K562 (cell line): ENCODE results near the gene DIPK1B. TPM values are rescaled to one million over a fixed set of nuclear protein-coding genes. Genes with fewer than 3 reads are reported as not detected.

Experiments
- CBFA2T2 ChIP-seq: fragments of 450-650 bp; conservative IDR thresholded peaks from 2 replicates; pipeline ENCODE4 v1.6.1; 2017; ENCODE audit warnings: mild to moderate bottlenecking
- CBX1 ChIP-seq: sonication (generic); IDR thresholded peaks from 2 replicates; pipeline ENCODE4 v1.6.1; 2016; ENCODE audit warnings: antibody characterized with exemption, low read depth, mild to moderate bottlenecking
- EGR1 ChIP-seq: fragments of 450-650 bp; conservative IDR thresholded peaks from 2 replicates; pipeline ENCODE4 v1.6.1; 2017; ENCODE audit warnings: mild to moderate bottlenecking
- HMG20B ChIP-seq: fragments of 250-450 bp; sonication (Bioruptor Pico); IDR thresholded peaks from 2 replicates; pipeline ENCODE4 v1.5.0; 2021; ENCODE audit warnings: mild to moderate bottlenecking
- PHTF2 ChIP-seq: fragments of 250-450 bp; sonication (Bioruptor Pico); IDR thresholded peaks from 2 replicates; pipeline ENCODE4 v1.5.0; 2021; ENCODE audit warnings: mild to moderate bottlenecking
- SMC3 ChIP-seq: conservative IDR thresholded peaks from 2 replicates; pipeline ENCODE4 v1.6.1; 2011; ENCODE audit warnings: low read depth, low read length, improper control_type of control experiment; ENCODE audit not compliant: insufficient read depth
- SP1 ChIP-seq: sonication (generic); formaldehyde crosslinking; IDR thresholded peaks from 2 replicates; pipeline ENCODE4 v1.8.1; 2022; ENCODE audit warnings: mild to moderate bottlenecking, missing genetic modification reagents
- ZBED1 ChIP-seq: IDR thresholded peaks from 2 replicates; pipeline ENCODE4 v1.6.1; 2014
- ZNF143 ChIP-seq: sonication (generic); formaldehyde crosslinking; IDR thresholded peaks from 2 replicates; pipeline ENCODE4 v1.9.0; 2022; ENCODE audit warnings: mild to moderate bottlenecking, missing genetic modification reagents
- polyA plus RNA-seq, 8 experiments: library from polyadenylated mRNA; depleted of rRNA in 4 of 8; stranded (reverse) in 5 of 8; unstranded in 3 of 8; fragments of >200 nt; fragmentation: Nextera tagmentation in 2 of 8; fragmentation: Illumina TruSeq in 1 of 8; extraction: Ambion mirVana in 2 of 8; extraction: Trizol in 1 of 8; gene quantifications; 2 replicates each; pipeline versions ENCODE4 v1.2.1 to v1.2.3, GENCODE V29; 2011 to 2014; ENCODE audit warnings: inconsistent platforms in 1 of 8, missing spikeins in 1 of 8
- total RNA-seq, 7 experiments: library from RNA; depleted of rRNA in 6 of 7; stranded (reverse); fragments of >200 nt in 6 of 7; fragmentation: Illumina TruSeq in 2 of 7; extraction: Trizol in 2 of 7; gene quantifications; 2 replicates each; pipeline versions ENCODE4 v1.2.1 to v1.2.3, GENCODE V29; 2011 to 2021; ENCODE audit warnings: low replicate concordance in 1 of 7
- TF ChIP-seq, protein P1 (sequence below): fragments of 250-450 bp; sonication (Bioruptor Pico); IDR thresholded peaks from 2 replicates; pipeline ENCODE4 v1.4.0; 2020
- TF ChIP-seq, protein P2 (sequence below): fragments of 250-450 bp; sonication (Bioruptor Pico); IDR thresholded peaks from 2 replicates; pipeline ENCODE4 v1.8.0; 2022; ENCODE audit warnings: inconsistent platforms, mild to moderate bottlenecking, moderate library complexity, borderline replicate concordance
- TF ChIP-seq, protein P3 (sequence below): fragments of 450-650 bp; IDR thresholded peaks from 2 replicates; pipeline ENCODE4 v1.6.1; 2017; ENCODE audit warnings: mild to moderate bottlenecking, moderate library complexity

The DIPK1B gene
- total and polyA plus RNA-seq, 9 of the 15 experiments (the other 6 are each of a cell fraction or from before 2014, with no cell fraction given) = 0.08 to 22.3 (median 5.9) TPM

- TF ChIP-seq, protein P1, sequence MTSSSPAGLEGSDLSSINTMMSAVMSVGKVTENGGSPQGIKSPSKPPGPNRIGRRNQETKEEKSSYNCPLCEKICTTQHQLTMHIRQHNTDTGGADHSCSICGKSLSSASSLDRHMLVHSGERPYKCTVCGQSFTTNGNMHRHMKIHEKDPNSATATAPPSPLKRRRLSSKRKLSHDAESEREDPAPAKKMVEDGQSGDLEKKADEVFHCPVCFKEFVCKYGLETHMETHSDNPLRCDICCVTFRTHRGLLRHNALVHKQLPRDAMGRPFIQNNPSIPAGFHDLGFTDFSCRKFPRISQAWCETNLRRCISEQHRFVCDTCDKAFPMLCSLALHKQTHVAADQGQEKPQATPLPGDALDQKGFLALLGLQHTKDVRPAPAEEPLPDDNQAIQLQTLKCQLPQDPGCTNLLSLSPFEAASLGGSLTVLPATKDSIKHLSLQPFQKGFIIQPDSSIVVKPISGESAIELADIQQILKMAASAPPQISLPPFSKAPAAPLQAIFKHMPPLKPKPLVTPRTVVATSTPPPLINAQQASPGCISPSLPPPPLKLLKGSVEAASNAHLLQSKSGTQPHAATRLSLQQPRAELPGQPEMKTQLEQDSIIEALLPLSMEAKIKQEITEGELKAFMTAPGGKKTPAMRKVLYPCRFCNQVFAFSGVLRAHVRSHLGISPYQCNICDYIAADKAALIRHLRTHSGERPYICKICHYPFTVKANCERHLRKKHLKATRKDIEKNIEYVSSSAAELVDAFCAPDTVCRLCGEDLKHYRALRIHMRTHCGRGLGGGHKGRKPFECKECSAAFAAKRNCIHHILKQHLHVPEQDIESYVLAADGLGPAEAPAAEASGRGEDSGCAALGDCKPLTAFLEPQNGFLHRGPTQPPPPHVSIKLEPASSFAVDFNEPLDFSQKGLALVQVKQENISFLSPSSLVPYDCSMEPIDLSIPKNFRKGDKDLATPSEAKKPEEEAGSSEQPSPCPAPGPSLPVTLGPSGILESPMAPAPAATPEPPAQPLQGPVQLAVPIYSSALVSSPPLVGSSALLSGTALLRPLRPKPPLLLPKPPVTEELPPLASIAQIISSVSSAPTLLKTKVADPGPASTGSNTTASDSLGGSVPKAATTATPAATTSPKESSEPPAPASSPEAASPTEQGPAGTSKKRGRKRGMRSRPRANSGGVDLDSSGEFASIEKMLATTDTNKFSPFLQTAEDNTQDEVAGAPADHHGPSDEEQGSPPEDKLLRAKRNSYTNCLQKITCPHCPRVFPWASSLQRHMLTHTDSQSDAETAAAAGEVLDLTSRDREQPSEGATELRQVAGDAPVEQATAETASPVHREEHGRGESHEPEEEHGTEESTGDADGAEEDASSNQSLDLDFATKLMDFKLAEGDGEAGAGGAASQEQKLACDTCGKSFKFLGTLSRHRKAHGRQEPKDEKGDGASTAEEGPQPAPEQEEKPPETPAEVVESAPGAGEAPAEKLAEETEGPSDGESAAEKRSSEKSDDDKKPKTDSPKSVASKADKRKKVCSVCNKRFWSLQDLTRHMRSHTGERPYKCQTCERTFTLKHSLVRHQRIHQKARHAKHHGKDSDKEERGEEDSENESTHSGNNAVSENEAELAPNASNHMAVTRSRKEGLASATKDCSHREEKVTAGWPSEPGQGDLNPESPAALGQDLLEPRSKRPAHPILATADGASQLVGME = no peak
- 0 out of 2 replicates have a peak, but pooled peaks have one; percentile 12 for TF ChIP-seq CBFA2T2
- TF ChIP-seq PHTF2 (CRISPR knock-in tag) = no peak
- 0 out of 2 replicates have a peak, but pooled peaks have one; percentile 36 for TF ChIP-seq SP1 (CRISPR knock-in tag)
- 0 out of 2 replicates have a peak, but pooled peaks have one; percentile 10 for TF ChIP-seq ZBED1
- TF ChIP-seq, protein P2, sequence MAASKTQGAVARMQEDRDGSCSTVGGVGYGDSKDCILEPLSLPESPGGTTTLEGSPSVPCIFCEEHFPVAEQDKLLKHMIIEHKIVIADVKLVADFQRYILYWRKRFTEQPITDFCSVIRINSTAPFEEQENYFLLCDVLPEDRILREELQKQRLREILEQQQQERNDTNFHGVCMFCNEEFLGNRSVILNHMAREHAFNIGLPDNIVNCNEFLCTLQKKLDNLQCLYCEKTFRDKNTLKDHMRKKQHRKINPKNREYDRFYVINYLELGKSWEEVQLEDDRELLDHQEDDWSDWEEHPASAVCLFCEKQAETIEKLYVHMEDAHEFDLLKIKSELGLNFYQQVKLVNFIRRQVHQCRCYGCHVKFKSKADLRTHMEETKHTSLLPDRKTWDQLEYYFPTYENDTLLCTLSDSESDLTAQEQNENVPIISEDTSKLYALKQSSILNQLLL (CRISPR knock-in tag) = no peak
- TF ChIP-seq CBX1 = 0 out of 2 replicates have a peak, but pooled peaks have one; percentile 17
- TF ChIP-seq, protein P3, sequence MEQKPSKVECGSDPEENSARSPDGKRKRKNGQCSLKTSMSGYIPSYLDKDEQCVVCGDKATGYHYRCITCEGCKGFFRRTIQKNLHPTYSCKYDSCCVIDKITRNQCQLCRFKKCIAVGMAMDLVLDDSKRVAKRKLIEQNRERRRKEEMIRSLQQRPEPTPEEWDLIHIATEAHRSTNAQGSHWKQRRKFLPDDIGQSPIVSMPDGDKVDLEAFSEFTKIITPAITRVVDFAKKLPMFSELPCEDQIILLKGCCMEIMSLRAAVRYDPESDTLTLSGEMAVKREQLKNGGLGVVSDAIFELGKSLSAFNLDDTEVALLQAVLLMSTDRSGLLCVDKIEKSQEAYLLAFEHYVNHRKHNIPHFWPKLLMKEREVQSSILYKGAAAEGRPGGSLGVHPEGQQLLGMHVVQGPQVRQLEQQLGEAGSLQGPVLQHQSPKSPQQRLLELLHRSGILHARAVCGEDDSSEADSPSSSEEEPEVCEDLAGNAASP = no peak
- no peak for TF ChIP-seq SMC3
- TF ChIP-seq ZNF143 (CRISPR knock-in tag) = no peak
- TF ChIP-seq EGR1 = peak; percentile 38; the same call in 1 of the 2 replicates
- no peak for TF ChIP-seq HMG20B
Observed at GRCh38 chr9:136664000-136664915, 48.1 kb upstream of the DIPK1B start (continued).
